ENCODE data around the gene STK32A.

- no peak for TF ChIP-seq POLR2AphosphoS5 (IDR thresholded peaks at IDR 0.05)
- TF ChIP-seq, protein P1, sequence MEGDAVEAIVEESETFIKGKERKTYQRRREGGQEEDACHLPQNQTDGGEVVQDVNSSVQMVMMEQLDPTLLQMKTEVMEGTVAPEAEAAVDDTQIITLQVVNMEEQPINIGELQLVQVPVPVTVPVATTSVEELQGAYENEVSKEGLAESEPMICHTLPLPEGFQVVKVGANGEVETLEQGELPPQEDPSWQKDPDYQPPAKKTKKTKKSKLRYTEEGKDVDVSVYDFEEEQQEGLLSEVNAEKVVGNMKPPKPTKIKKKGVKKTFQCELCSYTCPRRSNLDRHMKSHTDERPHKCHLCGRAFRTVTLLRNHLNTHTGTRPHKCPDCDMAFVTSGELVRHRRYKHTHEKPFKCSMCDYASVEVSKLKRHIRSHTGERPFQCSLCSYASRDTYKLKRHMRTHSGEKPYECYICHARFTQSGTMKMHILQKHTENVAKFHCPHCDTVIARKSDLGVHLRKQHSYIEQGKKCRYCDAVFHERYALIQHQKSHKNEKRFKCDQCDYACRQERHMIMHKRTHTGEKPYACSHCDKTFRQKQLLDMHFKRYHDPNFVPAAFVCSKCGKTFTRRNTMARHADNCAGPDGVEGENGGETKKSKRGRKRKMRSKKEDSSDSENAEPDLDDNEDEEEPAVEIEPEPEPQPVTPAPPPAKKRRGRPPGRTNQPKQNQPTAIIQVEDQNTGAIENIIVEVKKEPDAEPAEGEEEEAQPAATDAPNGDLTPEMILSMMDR (IDR thresholded peaks at IDR 0.05 in 8 of 11, conservative IDR thresholded peaks at IDR 0.05 in 3 of 11): no peak
- TF ChIP-seq POLR2A (IDR thresholded peaks at IDR 0.05): no peak
Measured at GRCh38 chr5:147388184-147389108, 153.6 kb downstream of the STK32A start.

All from spleen (tissue), 7 donors.